GM18526 (cell line): Measurements from ENCODE around the gene TLN1.
A peak's percentile ranks its signal among the peaks of the same experiment; 100 is the strongest.

Experiments used
- POLR2A ChIP-seq: IDR thresholded peaks from 3 replicates; pipeline ENCODE4 v1.6.1; 2011; ENCODE audit not compliant: insufficient read length; ENCODE audit errors: extremely low read depth

Gene TLN1

GRCh38 chr9:35732185-35732799 is at the start of gene TLN1, which contains the start of gene CREB3:
TLN1 (minus strand) TSS chr9:35732195; CDS start chr9:35725694, 6,501 bp downstream.
CREB3 (plus strand) TSS chr9:35732666; CDS start chr9:35732773, 107 bp downstream.
- TF ChIP-seq POLR2A: peak; percentile 88

GRCh38 chr9:35781066-35781465 is 49.1 kb upstream of the TLN1 start:
- TF ChIP-seq POLR2A: no peak

- no peak for TF ChIP-seq POLR2A
Observed at GRCh38 chr9:35778496-35778895, 46.5 kb upstream of the TLN1 start.

GRCh38 chr9:35776018-35776417 is 44.0 kb upstream of the TLN1 start:
- TF ChIP-seq POLR2A: no peak

- no peak for TF ChIP-seq POLR2A
Observed at GRCh38 chr9:35774907-35775635, 43.1 kb upstream of the TLN1 start.

GRCh38 chr9:35771943-35772342 is 39.9 kb upstream of the TLN1 start:
- no peak for TF ChIP-seq POLR2A

- no peak for TF ChIP-seq POLR2A
Observed at GRCh38 chr9:35771534-35771933, 39.5 kb upstream of the TLN1 start.

GRCh38 chr9:35771075-35771433 is 39.1 kb upstream of the TLN1 start:
- no peak for TF ChIP-seq POLR2A

- no peak for TF ChIP-seq POLR2A
Observed at GRCh38 chr9:35769763-35770162, 37.8 kb upstream of the TLN1 start.

GRCh38 chr9:35767458-35767857 is 35.5 kb upstream of the TLN1 start:
- no peak for TF ChIP-seq POLR2A

- no peak for TF ChIP-seq POLR2A
Observed at GRCh38 chr9:35766997-35767396, 35.0 kb upstream of the TLN1 start.

GRCh38 chr9:35763803-35764202 is 31.8 kb upstream of the TLN1 start:
- TF ChIP-seq POLR2A: no peak

- no peak for TF ChIP-seq POLR2A
Observed at GRCh38 chr9:35763181-35763580, 31.2 kb upstream of the TLN1 start.

- TF ChIP-seq POLR2A: no peak
Observed at GRCh38 chr9:35760651-35761050, 28.7 kb upstream of the TLN1 start.

- no peak for TF ChIP-seq POLR2A
Observed at GRCh38 chr9:35759795-35760194, 27.8 kb upstream of the TLN1 start.

GRCh38 chr9:35758475-35759050 is 26.6 kb upstream of the TLN1 start:
- TF ChIP-seq POLR2A: no peak
